HL-60 (cell line): ENCODE measurements around the gene TMED10.

ENCODE experiments used
- DNase-seq, 2 experiments: peaks; one replicate each; pipeline ENCODE4 v3.0.0-alpha.2; 2010 to 2020; ENCODE audit warnings: low read depth in 1 of 2, low spot score in 1 of 2
- H3K27ac ChIP-seq: fragments of 250-450 bp; sonication (Bioruptor Pico); replicated peaks from 2 replicates; pipeline ENCODE4 v1.5.1; 2020; ENCODE audit warnings: mild to moderate bottlenecking, moderate library complexity
- H3K27me3 ChIP-seq: fragments of 250-450 bp; sonication (Bioruptor Pico); 2 replicates; pipeline ENCODE4 v1.5.1; 2021; ENCODE audit warnings: mild to moderate bottlenecking, moderate library complexity; ENCODE audit not compliant: insufficient read depth, poor library complexity, severe bottlenecking
- H3K4me3 ChIP-seq: replicated peaks from 2 replicates; pipeline ENCODE4 v1.5.1; 2011; ENCODE audit warnings: mild to moderate bottlenecking, control low read depth, low read length; ENCODE audit not compliant: insufficient read depth
- CTCF ChIP-seq: IDR thresholded peaks from one replicate; pipeline ENCODE4 v1.5.1; 2011; ENCODE audit warnings: low read length, control low read depth, inconsistent platforms; ENCODE audit not compliant: insufficient read depth
- GABPA ChIP-seq: IDR thresholded peaks from 2 replicates; pipeline ENCODE4 v1.6.1; 2012; ENCODE audit warnings: low read depth
- POLR2AphosphoS5 ChIP-seq: IDR thresholded peaks from 2 replicates; pipeline ENCODE4 v1.6.1; 2012; ENCODE audit warnings: low read depth
- REST ChIP-seq: IDR thresholded peaks from 2 replicates; pipeline ENCODE4 v1.6.1; 2012; ENCODE audit warnings: low read depth; ENCODE audit not compliant: insufficient replicate concordance
- SPI1 ChIP-seq: IDR thresholded peaks from 2 replicates; pipeline ENCODE4 v1.6.1; 2012; ENCODE audit warnings: low read depth, mild to moderate bottlenecking, borderline replicate concordance

Gene TMED10

GRCh38 chr14:75201087-75201486 lies 24.7 kb upstream of the TMED10 start:
- TF ChIP-seq CTCF (no peak), POLR2AphosphoS5 (no peak), GABPA (no peak), SPI1 (no peak), REST (no peak)
- Histone ChIP-seq H3K4me3 (no peak overlapping the region), H3K27me3 (no peaks in the 10 kb centered on the region), H3K27ac (no peak overlapping the region)
- no peak for DNase-seq

GRCh38 chr14:75200451-75200850 lies 24.0 kb upstream of the TMED10 start:
- no peaks in the 10 kb centered on the region for H3K27me3 ChIP-seq
- H3K4me3 ChIP-seq, result no peak overlapping the region
- no peak for TF ChIP-seq CTCF
- TF ChIP-seq SPI1, result no peak
- no peak for TF ChIP-seq POLR2AphosphoS5
- no peak for TF ChIP-seq REST
- no peak for TF ChIP-seq GABPA
- H3K27ac ChIP-seq, result no peak overlapping the region
- DNase-seq, result no peak

- no peak for TF ChIP-seq SPI1
- no peak for TF ChIP-seq GABPA
- no peak for TF ChIP-seq POLR2AphosphoS5
- no peak for TF ChIP-seq REST
- no peak for TF ChIP-seq CTCF
- H3K4me3 ChIP-seq, result no peak overlapping the region
- H3K27me3 ChIP-seq, result no peaks in the 10 kb centered on the region
- no peak for DNase-seq
- H3K27ac ChIP-seq, result no peak overlapping the region
Measured at GRCh38 chr14:75198291-75198933, 22.0 kb upstream of the TMED10 start.
